Panc1 (cell line): ENCODE measurements around the gene SHOX. TPM values are rescaled to one million over a fixed set of nuclear protein-coding genes. Genes with fewer than 3 reads are reported as not detected.

Experiments used
- ATAC-seq: fragments of 200-7000 bp; cut with Tn5 transposase; 2 replicates; pipeline ENCODE4 v1.9.1; 2020; ENCODE audit warnings: mild to moderate bottlenecking, moderate library complexity
- BruUV-seq: library from RNA; stranded (reverse); fragments of 400-500 nt; replicated peaks from 2 replicates; lab custom pipeline; 2021; lab: Mats Ljungman, UMichigan
- CTCF ChIA-PET: fragments of 300-600 bp; sonication (Branson Sonifier 250); formaldehyde crosslinking; loops from one replicate; lab custom pipeline; 2022; ENCODE audit warnings: antibody characterized with exemption; lab: Charles Lee
- POLR2A ChIA-PET: fragments of 300-600 bp; sonication (Branson Sonifier 250); formaldehyde crosslinking; loops from one replicate; lab custom pipeline; 2022; ENCODE audit warnings: antibody characterized with exemption; lab: Charles Lee
- DNase-seq: peaks from one replicate; pipeline ENCODE4 v3.0.0-alpha.2; 2010; ENCODE audit warnings: low read depth, low spot score
- H3K27ac ChIP-seq: 2 replicates; pipeline ENCODE4 v1.5.1; 2011; ENCODE audit warnings: mild to moderate bottlenecking, low read length, inconsistent platforms
- H3K27me3 ChIP-seq: fragments of 200-500 bp; sonication (Bioruptor generic); 2 replicates; pipeline ENCODE4 v1.6.0; 2014; ENCODE audit warnings: low read length, inconsistent platforms; ENCODE audit not compliant: control insufficient read depth, insufficient read depth
- H3K36me3 ChIP-seq: fragments of 200-500 bp; sonication (Bioruptor generic); 2 replicates; pipeline ENCODE4 v1.5.1; 2014; ENCODE audit warnings: inconsistent platforms, mild to moderate bottlenecking, low read length, moderate library complexity; ENCODE audit not compliant: control insufficient read depth, insufficient read depth
- H3K4me1 ChIP-seq: 2 replicates; pipeline ENCODE4 v1.5.1; 2011; ENCODE audit warnings: inconsistent platforms, mild to moderate bottlenecking, low read length, moderate library complexity; ENCODE audit not compliant: control insufficient read depth, insufficient read depth
- H3K4me3 ChIP-seq, 2 experiments: 2 replicates each; pipeline ENCODE4 v1.5.1; 2011 to 2012; ENCODE audit warnings: low read depth in 2 of 2, low read length in 2 of 2, mild to moderate bottlenecking in 2 of 2, inconsistent platforms in 1 of 2, moderate library complexity in 1 of 2
- H3K9me3 ChIP-seq: fragments of 200-500 bp; sonication (Bioruptor generic); 2 replicates; pipeline ENCODE4 v1.5.1; 2014; ENCODE audit warnings: low read depth, mild to moderate bottlenecking, inconsistent platforms, low read length, moderate library complexity; ENCODE audit not compliant: control insufficient read depth, insufficient read depth
- CTCF ChIP-seq: fragments of 450-650 bp; IDR thresholded peaks from 2 replicates; pipeline ENCODE4 v1.5.1; 2017; ENCODE audit warnings: mild to moderate bottlenecking
- POLR2AphosphoS5 ChIP-seq: IDR thresholded peaks from 2 replicates; pipeline ENCODE4 v1.6.1; 2012; ENCODE audit warnings: mild to moderate bottlenecking, low read depth, low read length, moderate library complexity
- REST ChIP-seq, 2 experiments: IDR thresholded peaks; 2 replicates each; pipeline ENCODE4 v1.6.1; 2011 to 2012; ENCODE audit warnings: low read depth in 2 of 2, control low read depth in 1 of 2, low read length in 1 of 2, mild to moderate bottlenecking in 1 of 2, moderate library complexity in 1 of 2; ENCODE audit not compliant: insufficient read depth in 1 of 2
- SIN3A ChIP-seq: IDR thresholded peaks from 2 replicates; pipeline ENCODE4 v1.6.1; 2012; ENCODE audit warnings: low read depth, mild to moderate bottlenecking, low read length, moderate library complexity, borderline replicate concordance; ENCODE audit not compliant: insufficient read depth
- TCF7L2 ChIP-seq: IDR thresholded peaks from 2 replicates; pipeline ENCODE4 v1.6.1; 2011; ENCODE audit warnings: mild to moderate bottlenecking, low read depth, low read length, inconsistent platforms
- in situ Hi-C: cut with HindIII; loops from 2 replicates; pipeline ENCODE4 v1.10.0; 2016; ENCODE audit warnings: low sequenced_read_pairs, low pct_unique_long_range_greater_than_20kb
- intact Hi-C: fragments of 100-400 bp; cut with micrococcal nuclease; formaldehyde crosslinking; loops from one replicate; pipeline ENCODE4 v1.10.0; 2022; ENCODE audit not compliant: unreplicated experiment
- total RNA-seq: library from RNA; stranded (reverse); gene quantifications from one replicate; pipeline ENCODE4 v1.2.1, GENCODE V29; 2021; ENCODE audit not compliant: unreplicated experiment

The SHOX gene
- total RNA-seq, 1 experiment from 2014 or later = not detected

- Histone ChIP-seq H3K4me3 (no peak overlapping the region), H3K4me1 (no peaks in the 10 kb centered on the region), H3K27me3 (no peaks in the 10 kb centered on the region), H3K27ac (no peak overlapping the region), H3K36me3 (no peaks in the 10 kb centered on the region), H3K9me3 (no peaks in the 10 kb centered on the region)
- intact Hi-C loops (no loop called here), in situ Hi-C loops (no loop called here)
- TF ChIP-seq CTCF (no peak), POLR2AphosphoS5 (no peak), TCF7L2 (no peak), REST (IDR thresholded peaks at IDR 0.05; ENCODE audit: insufficient read depth in 1 of 2, low read depth in 2 of 2, low read length in 1 of 2) (no peak), SIN3A (no peak)
- POLR2A ChIA-PET = no interaction called here
- CTCF ChIA-PET = no interaction called here
- no TSS peak for BruUV-seq
- ATAC-seq (no peak), DNase-seq (no peak)
Measured at GRCh38 chrX:638482-639131, 8.0 kb downstream of the SHOX start.

GRCh38 chrX:639151-639550, 8.6 kb downstream of the SHOX start:
- CTCF ChIA-PET = no interaction called here
- POLR2A ChIA-PET = no interaction called here
- in situ Hi-C loops = no loop called here
- H3K27me3 ChIP-seq = no peaks in the 10 kb centered on the region
- intact Hi-C loops = no loop called here
- no peaks in the 10 kb centered on the region for H3K4me1 ChIP-seq
- BruUV-seq = no TSS peak
- no peak for ATAC-seq
- H3K27ac ChIP-seq = no peak overlapping the region
- H3K36me3 ChIP-seq = no peaks in the 10 kb centered on the region
- no peak overlapping the region for H3K4me3 ChIP-seq
- DNase-seq = no peak
- no peaks in the 10 kb centered on the region for H3K9me3 ChIP-seq
- TF ChIP-seq TCF7L2 (no peak), SIN3A (no peak), CTCF (no peak), POLR2AphosphoS5 (no peak), REST (IDR thresholded peaks at IDR 0.05; ENCODE audit: insufficient read depth in 1 of 2, low read depth in 2 of 2, low read length in 1 of 2) (no peak)
